NCI-H460 (cell line): ENCODE results near the gene TP53BP1. TPM values are rescaled to one million over a fixed set of nuclear protein-coding genes. Genes with fewer than 3 reads are reported as not detected.
"Not testable (repeated sequence)": the region's sequence is repeated elsewhere in the genome, so short reads cannot be mapped to it uniquely, and the experiment has no call there.

Experiments
- DNase-seq: peaks from one replicate; pipeline ENCODE4 v3.0.0-alpha.2; 2016; ENCODE audit warnings: low read depth; ENCODE audit errors: extremely low read depth
- total RNA-seq: library from RNA; depleted of rRNA; stranded (reverse); fragments of >200 nt; shearing (Covaris generic); gene quantifications from 2 replicates; pipeline ENCODE4 v1.2.3, GENCODE V29; 2014

TP53BP1 gene
- total RNA-seq, 1 experiment from 2014 or later, result 23.3 TPM

- DNase-seq, result no peak
Measured at GRCh38 chr15:43433165-43433564, 59.8 kb downstream of the TP53BP1 start.

GRCh38 chr15:43429687-43430086, 63.3 kb downstream of the TP53BP1 start:
- DNase-seq, result no peak

GRCh38 chr15:43423793-43424192, 69.2 kb downstream of the TP53BP1 start:
- DNase-seq, result no peak

- DNase-seq, result no peak
Measured at GRCh38 chr15:43420876-43421275, 72.1 kb downstream of the TP53BP1 start.

GRCh38 chr15:43420435-43420834, 72.5 kb downstream of the TP53BP1 start:
- no peak for DNase-seq

- no peak for DNase-seq
Measured at GRCh38 chr15:43414196-43414595, 78.8 kb downstream of the TP53BP1 start.

GRCh38 chr15:43412096-43412495, 80.9 kb downstream of the TP53BP1 start:
- DNase-seq, result no peak

GRCh38 chr15:43410572-43411214, 82.3 kb downstream of the TP53BP1 start:
- peak; percentile 42 for DNase-seq

- no peak for DNase-seq
Measured at GRCh38 chr15:43408789-43409188, 84.2 kb downstream of the TP53BP1 start.

- no peak for DNase-seq
Measured at GRCh38 chr15:43406808-43407207, 86.1 kb downstream of the TP53BP1 start.

GRCh38 chr15:43406189-43406588, 86.8 kb downstream of the TP53BP1 start:
- no peak for DNase-seq

- DNase-seq, result no peak
Measured at GRCh38 chr15:43404130-43404529, 88.8 kb downstream of the TP53BP1 start.

- no peak for DNase-seq
Measured at GRCh38 chr15:43403616-43404015, 89.3 kb downstream of the TP53BP1 start.

GRCh38 chr15:43402255-43402654, 90.7 kb downstream of the TP53BP1 start:
- DNase-seq, result no peak

- DNase-seq, result not testable (repeated sequence)
Measured at GRCh38 chr15:43393592-43393991, 99.4 kb downstream of the TP53BP1 start.

GRCh38 chr15:43390723-43391122, 102.2 kb downstream of the TP53BP1 start:
- DNase-seq, result no peak

- no peak for DNase-seq
Measured at GRCh38 chr15:43383070-43383469, 109.9 kb downstream of the TP53BP1 start.

GRCh38 chr15:43382310-43382709, 110.6 kb downstream of the TP53BP1 start:
- no peak for DNase-seq

- DNase-seq, result no peak
Measured at GRCh38 chr15:43378601-43379000, 114.4 kb downstream of the TP53BP1 start.

- DNase-seq, result peak; percentile 14
Measured at GRCh38 chr15:43376017-43376705, 116.8 kb downstream of the TP53BP1 start.

- DNase-seq, result peak; percentile 66
Measured at GRCh38 chr15:43370975-43371974, 121.7 kb downstream of the TP53BP1 start, which contains the start of the genes TUBGCP4 and ZSCAN29. Gene TUBGCP4 (plus strand): TSS chr15:43371101. CDS start chr15:43371355, 254 bp downstream. Gene ZSCAN29 (minus strand): TSS chr15:43371043. CDS start chr15:43369913, 1,130 bp downstream.
